Measurements from ENCODE around the gene ABCA2. TPM values are rescaled to one million over a fixed set of nuclear protein-coding genes. Genes with fewer than 3 reads are reported as not detected.

The ABCA2 gene
- total RNA-seq, 2 donors from 2014 or later: 30.0 to 33.2 TPM

- DNase-seq (no peak), ATAC-seq (no peak)
- intact Hi-C loops (cut with DNase I): loop anchor here in 1 of 2 donors (10.0 kb wide), 1 partner anchor 48 kb away; the partner anchor contains the start of genes C8G and FBXW5
Measured at GRCh38 chr9:136992819-136993369, 35.1 kb downstream of the ABCA2 start.

GRCh38 chr9:136991993-136992818, 35.8 kb downstream of the ABCA2 start, which contains the start of gene PAXX:
Gene PAXX, plus strand, starts transcription at chr9:136992422. Its CDS starts 22 bp downstream, at chr9:136992444.
- intact Hi-C loops (cut with DNase I): loop anchor here in 1 of 2 donors (10.0 kb wide), 1 partner anchor 47 kb away; the partner anchor contains the start of genes C8G and FBXW5
- peak; percentile 93 to 97 for ATAC-seq

DNA sequence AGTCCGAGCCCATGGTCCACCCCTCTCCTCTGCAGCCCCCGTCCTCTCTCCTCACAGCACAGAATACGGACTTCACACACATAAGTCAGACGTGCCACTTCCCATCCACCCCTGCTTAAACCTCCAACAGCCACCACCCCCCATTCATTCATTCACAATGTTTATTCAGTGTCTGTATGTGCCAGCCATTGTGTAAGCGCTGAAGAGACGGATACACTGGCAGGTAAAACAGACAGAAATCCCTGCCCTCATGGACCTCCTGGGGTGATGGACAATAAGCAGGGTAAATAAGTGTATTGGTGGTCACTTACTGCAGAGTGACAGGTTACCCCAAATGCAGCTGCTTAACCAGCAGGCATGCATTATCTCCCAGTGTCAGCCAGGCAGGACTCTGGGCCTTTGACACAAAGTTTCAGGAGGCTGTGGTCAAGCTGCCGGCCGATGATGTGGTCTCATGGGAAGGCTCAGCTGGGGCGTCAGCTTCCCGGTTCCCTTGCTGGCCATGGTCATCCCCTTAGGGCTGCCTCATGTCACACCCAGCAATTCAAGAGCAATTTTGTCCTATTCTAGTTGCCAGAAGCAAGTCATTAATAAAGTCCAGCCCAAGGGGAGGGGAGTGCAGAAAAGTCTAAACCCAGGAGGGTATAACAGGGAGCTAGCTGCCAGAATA, 37.7 kb downstream of the ABCA2 start:
- intact Hi-C loops (cut with DNase I): loop anchor here in 1 of 2 donors (10.0 kb wide), 1 partner anchor 46 kb away; the partner anchor contains the start of genes C8G and FBXW5
- DNase-seq (no peak), ATAC-seq (no peak)

More at GRCh38 chr9:136991993-136992818, 35.8 kb downstream of the ABCA2 start, which contains the start of gene PAXX:
- DNase-seq: peak; percentile 95

GRCh38 chr9:136988872-136989271, 39.2 kb downstream of the ABCA2 start:
- DNase-seq (no peak), ATAC-seq (no peak)
- intact Hi-C loops (cut with DNase I): no loop called here

DNA sequence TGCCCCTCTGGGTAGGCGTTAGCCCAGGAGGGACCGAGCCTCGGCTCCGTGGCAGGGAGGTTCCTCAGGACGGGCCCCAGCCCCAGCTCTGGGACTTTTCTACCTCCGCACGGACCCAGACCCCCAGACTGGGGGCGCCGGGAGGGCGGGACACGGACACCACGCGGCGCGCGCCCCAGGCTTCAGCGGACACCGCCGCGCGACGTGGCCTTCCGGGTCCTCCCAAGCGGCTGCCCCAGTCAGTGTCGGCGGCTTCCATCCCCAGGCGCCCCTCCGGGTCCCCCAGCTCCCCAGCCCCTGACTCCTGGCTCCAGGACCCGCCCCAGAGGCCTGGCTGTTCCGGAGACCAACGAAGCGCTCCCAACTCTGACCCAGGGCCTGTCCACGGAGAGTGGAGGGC, 42.2 kb downstream of the ABCA2 start:
- DNase-seq: no peak
- intact Hi-C loops (cut with DNase I): no loop called here
- ATAC-seq: no peak

DNA sequence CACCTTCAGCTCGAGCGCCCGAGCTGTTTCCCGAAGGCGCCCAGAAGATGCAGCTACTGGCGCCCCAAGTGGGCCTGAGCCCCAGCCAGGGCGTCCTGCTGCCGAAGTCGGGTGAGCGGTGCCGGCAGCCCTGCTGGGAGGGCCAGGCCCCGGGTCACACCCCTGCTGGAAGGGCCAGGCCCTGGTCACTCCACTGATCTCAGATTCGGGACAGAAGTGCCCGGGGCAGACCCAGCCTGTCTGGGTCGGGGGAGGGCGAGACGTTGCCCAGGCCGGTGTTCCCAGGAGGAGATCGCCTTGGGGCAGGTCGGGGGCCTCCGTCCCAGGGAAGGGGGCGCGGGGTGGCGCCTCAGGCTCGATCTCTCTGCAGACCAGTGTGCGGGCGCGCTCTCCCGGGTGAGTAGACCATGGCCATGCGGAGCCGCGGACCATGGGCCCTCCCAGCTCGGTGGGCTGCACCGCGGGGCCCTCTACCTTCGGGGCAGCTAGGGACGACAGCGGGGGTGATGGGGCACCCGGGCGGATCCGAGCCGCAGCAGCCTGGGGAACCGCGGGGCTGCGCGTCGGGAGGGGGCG, 42.9 kb downstream of the ABCA2 start:
- DNase-seq (no peak), ATAC-seq (peak; percentile 8)
- intact Hi-C loops (cut with DNase I): no loop called here

DNA sequence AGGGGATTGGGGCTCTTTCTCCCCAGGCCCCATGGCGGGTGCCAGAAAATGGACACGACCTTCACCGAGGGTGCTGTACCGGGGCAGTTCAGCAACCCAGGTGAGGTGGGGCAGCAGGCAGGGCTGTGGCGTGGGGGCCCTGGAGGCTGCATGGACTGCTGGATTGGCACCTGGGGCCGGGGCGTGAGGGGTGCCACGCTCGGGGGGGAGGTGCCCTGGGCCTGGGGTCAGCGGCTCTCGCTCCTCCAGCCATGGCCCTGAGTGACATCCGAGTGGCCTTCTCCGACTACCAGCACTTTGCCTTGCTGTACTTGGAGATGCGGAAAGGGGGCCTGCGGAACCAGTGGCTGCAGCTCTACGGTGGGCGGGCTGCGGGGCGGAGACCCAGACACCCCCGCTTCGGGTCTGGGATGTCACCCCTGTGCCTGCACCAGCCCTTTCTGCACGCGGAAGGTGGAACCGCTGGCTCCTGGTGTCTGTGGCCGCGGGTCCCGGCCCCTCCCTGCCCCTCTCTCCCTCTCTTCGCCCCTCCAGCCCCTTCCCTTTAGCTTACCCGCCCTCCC, 43.5 kb downstream of the ABCA2 start:
- DNase-seq (no peak), ATAC-seq (no peak)
- intact Hi-C loops (cut with DNase I): no loop called here

DNA sequence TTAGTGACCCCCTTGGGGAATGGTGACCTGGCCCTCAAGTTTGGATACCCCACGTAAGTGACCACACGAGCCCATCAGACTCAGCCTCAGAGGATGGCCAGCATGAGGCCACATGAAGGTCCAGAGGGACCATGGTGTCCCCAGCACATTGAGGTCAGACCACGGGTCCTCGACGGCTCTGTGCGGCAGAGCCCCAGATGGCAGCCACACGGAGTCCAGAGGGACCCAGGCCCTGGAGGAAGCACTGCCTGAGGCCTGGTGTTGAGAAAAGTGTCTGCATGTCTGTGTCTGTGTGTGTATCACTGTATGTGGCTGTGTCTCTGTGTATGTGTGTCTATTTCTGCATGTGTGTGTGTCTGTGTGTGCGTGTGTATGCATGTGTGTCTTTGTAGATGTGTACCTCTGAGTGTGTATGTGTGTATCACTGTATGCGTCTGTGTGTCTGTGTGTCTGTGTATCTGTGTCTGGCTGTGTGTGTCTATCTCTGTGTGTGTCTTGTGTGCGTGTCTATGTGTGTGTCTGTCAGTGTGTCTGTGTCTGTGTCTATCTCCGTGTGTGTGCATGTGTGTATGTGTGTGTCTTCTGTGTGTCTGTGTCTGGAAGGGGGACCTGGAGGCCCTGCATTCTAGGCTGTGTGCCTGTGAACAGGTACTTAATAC, 44.3 kb downstream of the ABCA2 start:
- no peak for DNase-seq

DNA sequence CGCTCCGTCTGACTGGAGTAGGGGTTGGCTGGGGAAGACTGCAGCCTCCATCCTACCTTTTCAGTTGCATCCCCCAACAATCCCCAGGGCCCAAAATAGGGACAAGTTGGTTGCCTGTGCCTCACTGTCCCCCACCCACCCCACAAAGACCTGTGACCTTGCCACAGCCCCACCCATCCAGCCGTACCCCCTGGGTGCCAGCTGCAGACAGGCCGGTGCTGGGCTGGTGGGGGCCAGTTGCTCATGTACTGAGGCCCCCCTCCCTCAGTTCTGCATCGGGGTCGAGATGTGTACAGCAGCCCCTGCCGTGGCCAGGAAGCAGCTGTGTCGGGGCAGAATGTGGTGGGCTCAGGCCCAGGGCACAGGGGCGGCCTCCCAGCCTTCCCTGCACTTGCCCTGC, 44.9 kb downstream of the ABCA2 start:
- intact Hi-C loops (cut with DNase I): no loop called here
- no peak for ATAC-seq
- DNase-seq: no peak

More for the DNA sequence above, 44.3 kb downstream of the ABCA2 start:
- ATAC-seq: no peak
- intact Hi-C loops (cut with DNase I): no loop called here

DNA sequence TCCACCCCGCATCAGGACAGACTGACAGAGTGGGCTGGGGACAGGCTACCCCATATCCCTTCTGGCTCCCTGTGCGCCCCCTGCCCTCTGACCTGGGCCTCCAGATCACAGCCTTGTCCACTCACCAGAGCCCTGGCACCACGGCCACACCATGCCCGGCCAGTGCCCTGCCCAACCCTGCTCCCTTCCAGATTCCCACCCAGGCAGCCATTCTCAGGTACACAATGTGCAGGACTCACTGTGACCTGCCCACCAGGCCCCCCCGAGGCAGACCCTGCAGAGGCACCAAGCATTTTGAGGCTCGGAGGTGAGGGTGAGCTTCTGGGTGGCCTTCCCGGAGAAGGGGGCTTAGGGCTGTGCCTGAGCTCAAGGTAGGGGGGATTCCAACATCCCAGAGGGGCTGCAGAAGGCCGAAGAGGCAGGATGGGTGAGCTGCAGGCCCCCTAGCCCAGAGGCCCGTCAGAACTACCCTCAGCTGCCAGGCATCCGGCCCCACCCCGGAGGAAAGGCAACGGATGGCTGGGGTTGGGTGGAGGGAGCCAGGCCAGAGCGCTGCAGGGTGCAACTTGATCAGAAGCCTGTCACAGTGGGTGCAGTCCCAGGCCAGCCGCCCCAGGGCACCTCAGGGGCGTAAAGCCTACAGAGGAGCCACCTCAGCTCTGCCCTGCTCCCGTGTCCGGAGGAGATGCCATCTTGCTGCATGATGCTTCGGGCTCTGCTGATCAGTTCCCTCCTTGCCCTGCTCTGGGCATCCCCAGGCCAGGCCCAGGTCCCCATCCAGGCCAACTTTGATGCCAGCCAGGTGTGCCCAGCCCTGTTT, 45.6 kb downstream of the ABCA2 start, which contains the start of gene LCNL1:
LCNL1 (plus strand) TSS at position 762 of the 820 bp plus-strand sequence. CDS start 594 bp downstream, outside the sequence.
- ATAC-seq (no peak), DNase-seq (no peak)
- intact Hi-C loops (cut with DNase I): no loop called here

GRCh38 chr9:136981588-136982231, 46.3 kb downstream of the ABCA2 start:
- DNase-seq: peak; percentile 79
- intact Hi-C loops (cut with DNase I): no loop called here
- ATAC-seq: peak; percentile 2 to 3

GRCh38 chr9:136980669-136981478, 47.2 kb downstream of the ABCA2 start:
- ATAC-seq (no peak), DNase-seq (peak; percentile 25)
- intact Hi-C loops (cut with DNase I): no loop called here

DNA sequence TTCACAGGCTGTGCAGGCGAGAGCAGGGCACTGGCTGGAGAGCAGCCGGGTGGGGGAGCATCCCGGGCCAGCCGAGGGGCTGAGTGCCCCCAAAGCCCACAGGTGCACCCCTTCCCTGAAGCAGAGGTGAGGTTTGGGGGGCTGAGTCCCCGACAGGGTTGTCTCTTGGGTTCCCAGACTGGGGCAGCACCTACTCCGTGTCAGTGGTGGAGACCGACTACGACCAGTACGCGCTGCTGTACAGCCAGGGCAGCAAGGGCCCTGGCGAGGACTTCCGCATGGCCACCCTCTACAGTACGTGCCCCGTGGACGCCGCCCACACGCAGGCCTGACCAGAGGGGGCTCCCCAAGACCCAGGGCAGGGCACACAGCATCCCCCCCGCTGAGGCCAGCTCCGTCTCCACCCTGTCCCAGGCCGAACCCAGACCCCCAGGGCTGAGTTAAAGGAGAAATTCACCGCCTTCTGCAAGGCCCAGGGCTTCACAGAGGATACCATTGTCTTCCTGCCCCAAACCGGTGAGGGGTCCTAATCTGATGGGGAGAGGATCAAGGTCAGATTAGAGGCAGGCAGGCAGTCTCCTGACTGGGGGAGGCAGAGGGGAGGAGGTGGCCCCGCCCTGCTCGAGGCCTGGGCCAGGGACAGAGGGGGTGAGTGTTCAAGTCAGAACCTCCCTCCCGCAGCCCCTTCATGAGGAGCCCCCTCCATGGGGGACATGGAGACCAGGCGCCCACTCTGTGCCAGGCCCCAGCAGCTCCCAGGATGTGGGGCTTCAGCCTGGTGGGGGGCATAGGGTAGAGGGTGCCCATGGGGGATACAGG, 48.1 kb downstream of the ABCA2 start:
- intact Hi-C loops (cut with DNase I): no loop called here
- ATAC-seq: no peak
- no peak for DNase-seq

DNA sequence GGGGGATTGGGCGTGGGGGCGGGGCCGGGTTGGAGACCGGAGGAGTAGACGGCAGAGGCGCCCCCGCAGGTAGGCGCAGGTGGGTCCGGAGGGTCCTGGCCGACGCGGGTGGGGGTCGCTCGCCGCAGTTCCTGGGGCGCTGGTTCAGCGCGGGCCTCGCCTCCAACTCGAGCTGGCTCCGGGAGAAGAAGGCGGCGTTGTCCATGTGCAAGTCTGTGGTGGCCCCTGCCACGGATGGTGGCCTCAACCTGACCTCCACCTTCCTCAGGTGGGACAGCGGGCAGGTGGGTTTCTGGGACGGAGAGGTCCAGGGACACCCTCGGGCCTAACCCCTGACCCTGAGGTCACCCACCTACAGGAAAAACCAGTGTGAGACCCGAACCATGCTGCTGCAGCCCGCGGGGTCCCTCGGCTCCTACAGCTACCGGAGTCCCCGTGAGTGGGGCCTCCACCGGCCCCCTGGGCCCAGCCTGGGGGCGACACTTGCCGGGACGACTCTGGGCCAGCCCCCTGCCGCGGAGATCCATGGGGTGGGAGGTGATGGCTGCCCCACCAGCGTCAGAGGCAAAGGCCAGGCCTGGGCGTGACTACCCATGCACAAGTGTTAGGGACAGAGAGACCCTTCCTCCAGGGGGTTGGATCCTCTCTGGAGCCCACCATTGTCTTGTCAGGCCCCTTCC, 49.0 kb downstream of the ABCA2 start:
- intact Hi-C loops (cut with DNase I): no loop called here
- no peak for DNase-seq

More for the DNA sequence above, 49.0 kb downstream of the ABCA2 start:
- no peak for ATAC-seq
